Endothelial cell (in vitro differentiated cells): ENCODE data around the gene MBLAC1. TPM values are rescaled to one million over a fixed set of nuclear protein-coding genes. Genes with fewer than 3 reads are reported as not detected.
A peak's percentile ranks its signal among the peaks of the same experiment; 100 is the strongest.

Experiments
- DNase-seq: peaks from one replicate; pipeline ENCODE4 v3.0.0; 2021; ENCODE audit warnings: low spot score
- H3K27ac Mint-ChIP-seq: one replicate; pipeline ENCODE4 v1.8.0; 2021; ENCODE audit warnings: mixed read lengths, inconsistent platforms; ENCODE audit not compliant: unreplicated experiment
- H3K27me3 Mint-ChIP-seq: one replicate; pipeline ENCODE4 v1.8.0; 2021; ENCODE audit warnings: mild to moderate bottlenecking, moderate library complexity, mixed read lengths, inconsistent platforms; ENCODE audit not compliant: unreplicated experiment
- H3K36me3 Mint-ChIP-seq: one replicate; pipeline ENCODE4 v1.8.0; 2021; ENCODE audit warnings: mild to moderate bottlenecking, low read depth, mixed read lengths, inconsistent platforms; ENCODE audit not compliant: unreplicated experiment
- H3K4me1 Mint-ChIP-seq: one replicate; pipeline ENCODE4 v1.8.0; 2021; ENCODE audit warnings: mild to moderate bottlenecking, mixed read lengths, inconsistent platforms; ENCODE audit not compliant: unreplicated experiment
- H3K4me3 Mint-ChIP-seq: one replicate; pipeline ENCODE4 v1.8.0; 2021; ENCODE audit warnings: mild to moderate bottlenecking, mixed read lengths, inconsistent platforms; ENCODE audit not compliant: unreplicated experiment
- H3K9me3 Mint-ChIP-seq: one replicate; pipeline ENCODE4 v1.8.0; 2021; ENCODE audit warnings: mixed read lengths, inconsistent platforms; ENCODE audit not compliant: unreplicated experiment
- CTCF ChIP-seq: fragments of 200-600 bp; sonication (generic); IDR thresholded peaks from one replicate; pipeline ENCODE4 v1.5.0; 2021; ENCODE audit warnings: antibody characterized with exemption; ENCODE audit not compliant: unreplicated experiment
- total RNA-seq: library from RNA; stranded (reverse); fragmentation: NEBNext Ultra II Directional; extraction: Animal tissue kit (Norgen Biotek cat#: 25700); gene quantifications from one replicate; pipeline ENCODE4 v1.2.1, GENCODE V29; 2021; ENCODE audit not compliant: unreplicated experiment

Gene MBLAC1
- total RNA-seq, 1 donor from 2014 or later: 1.6 TPM

DNA sequence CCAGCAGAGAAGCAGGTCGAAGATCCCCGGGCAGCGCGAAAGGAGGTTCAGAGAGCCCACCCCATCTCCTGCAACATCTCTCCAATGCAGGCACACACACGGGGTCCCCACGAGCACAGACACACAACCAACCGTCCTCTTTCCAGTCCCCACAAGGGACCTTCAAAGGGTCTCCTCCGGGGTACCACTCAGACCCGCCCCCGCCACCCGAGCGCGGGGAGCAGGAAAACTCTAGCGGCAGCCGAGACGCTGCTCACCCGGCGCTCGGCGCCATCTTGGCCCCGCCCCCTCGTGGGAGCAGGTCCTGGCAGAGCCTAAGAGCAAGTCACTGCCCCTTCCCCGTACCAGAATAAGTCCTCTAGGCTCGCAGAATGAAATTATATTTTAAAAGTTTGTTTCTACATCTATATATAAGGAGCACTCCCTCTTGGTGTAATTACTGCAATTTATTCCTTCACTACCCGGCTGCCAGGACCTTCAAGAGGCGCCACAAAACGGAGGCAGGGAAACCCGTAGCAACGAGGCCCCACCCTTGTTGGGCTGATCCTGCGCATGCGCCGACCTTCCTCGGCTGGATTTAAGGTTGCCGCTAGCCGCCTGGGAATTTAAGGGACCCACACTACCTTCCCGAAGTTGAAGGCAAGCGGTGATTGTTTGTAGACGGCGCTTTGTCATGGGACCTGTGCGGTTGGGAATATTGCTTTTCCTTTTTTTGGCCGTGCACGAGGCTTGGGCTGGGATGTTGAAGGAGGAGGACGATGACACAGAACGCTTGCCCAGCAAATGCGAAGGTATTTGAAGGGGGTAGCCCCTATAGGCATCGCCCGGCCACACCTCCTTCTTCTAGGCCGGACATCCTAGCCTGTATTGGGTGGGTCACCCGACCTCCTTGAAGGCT is 7.4 kb upstream of the MBLAC1 start, which contains the start of the genes CNPY4 and TAF6:
Gene CNPY4 (plus strand): TSS at position 563 of the 898 bp plus-strand sequence. CDS start 111 bp downstream, at position 674.
Gene TAF6 (minus strand): TSS at position 287 of the 898 bp plus-strand sequence. CDS start 5,149 bp downstream, outside the sequence.
- peak within 1 kb of the TSS; percentile 99 for H3K4me3 Mint-ChIP-seq
- peaks cover 23% of the 10 kb centered on the region for H3K4me1 Mint-ChIP-seq
- DNase-seq: peak; percentile 89
- H3K36me3 Mint-ChIP-seq: peaks cover 10% of the 10 kb centered on the region
- no peak for TF ChIP-seq CTCF
- no peaks in the 10 kb centered on the region for H3K9me3 Mint-ChIP-seq
- peaks cover 7% of the 10 kb centered on the region for H3K27me3 Mint-ChIP-seq
- H3K27ac Mint-ChIP-seq: peak within 1 kb of the TSS; percentile 96

DNA sequence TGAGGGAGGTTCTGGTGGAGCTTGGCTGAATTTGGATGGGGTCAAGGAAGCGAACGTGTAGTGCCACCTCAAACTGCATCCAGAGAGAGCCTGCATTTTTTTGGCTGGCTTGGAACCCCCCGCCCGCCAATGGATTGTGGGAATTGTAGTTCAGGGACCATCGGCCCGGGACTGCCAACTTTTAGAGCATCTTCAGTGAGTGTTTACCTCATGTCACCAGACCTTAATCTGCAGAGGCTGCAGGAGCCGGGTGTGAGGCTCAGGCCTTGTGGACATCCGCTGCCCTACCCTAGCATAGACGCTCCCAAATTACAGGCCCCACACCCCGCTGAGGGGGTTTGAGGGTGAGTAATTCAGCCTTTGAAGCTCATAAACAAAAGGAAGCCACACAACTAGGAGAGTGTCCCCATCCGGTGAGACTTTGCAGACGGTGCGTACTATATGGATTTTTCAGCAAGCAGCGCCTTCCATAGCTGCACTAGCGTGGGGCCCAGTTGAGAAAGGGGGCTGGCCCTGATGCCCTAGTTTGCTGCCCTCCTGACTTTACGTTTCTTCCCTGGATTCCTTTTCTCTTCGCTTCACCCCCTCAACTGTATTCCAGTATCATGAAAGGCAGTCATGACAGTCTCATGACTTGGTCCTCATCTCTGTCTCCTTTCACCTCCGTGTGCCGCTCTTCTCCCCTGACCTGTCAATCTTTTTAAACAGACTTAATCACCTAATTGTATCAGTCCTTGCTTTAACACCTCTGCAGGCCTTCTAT is 6.6 kb upstream of the MBLAC1 start:
- H3K27me3 Mint-ChIP-seq: peaks cover 9% of the 10 kb centered on the region
- no peak for TF ChIP-seq CTCF
- peak; percentile 70 for DNase-seq
- H3K9me3 Mint-ChIP-seq: no peaks in the 10 kb centered on the region
- H3K27ac Mint-ChIP-seq: peak overlapping the region; percentile 96
- H3K4me3 Mint-ChIP-seq: peak overlapping the region; percentile 99
- peaks cover 31% of the 10 kb centered on the region for H3K4me1 Mint-ChIP-seq
- peaks cover 13% of the 10 kb centered on the region for H3K36me3 Mint-ChIP-seq

DNA sequence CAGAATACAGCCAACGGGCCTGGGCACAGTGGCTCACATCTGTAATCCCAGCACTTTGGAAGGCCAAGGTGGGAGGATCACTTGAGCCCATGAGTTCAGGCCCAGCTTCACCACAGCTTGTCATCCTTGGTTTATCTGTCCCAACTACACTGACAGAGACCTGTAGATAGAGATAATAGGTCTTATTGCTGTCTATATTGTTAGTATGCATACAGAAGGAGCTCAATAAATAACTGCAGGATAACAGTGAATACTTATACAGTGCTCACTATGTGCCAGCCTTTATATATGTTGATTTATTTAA is 6.1 kb upstream of the MBLAC1 start:
- H3K27me3 Mint-ChIP-seq: peaks cover 9% of the 10 kb centered on the region
- peak overlapping the region; percentile 96 for H3K27ac Mint-ChIP-seq
- no peak for DNase-seq
- H3K9me3 Mint-ChIP-seq: no peaks in the 10 kb centered on the region
- H3K36me3 Mint-ChIP-seq: peaks cover 13% of the 10 kb centered on the region
- TF ChIP-seq CTCF: no peak
- peaks cover 31% of the 10 kb centered on the region for H3K4me1 Mint-ChIP-seq
- peak overlapping the region; percentile 99 for H3K4me3 Mint-ChIP-seq

GRCh38 chr7:100122067-100122466 is 4.7 kb upstream of the MBLAC1 start:
- H3K36me3 Mint-ChIP-seq: peaks cover 8% of the 10 kb centered on the region
- peaks cover 6% of the 10 kb centered on the region for H3K27me3 Mint-ChIP-seq
- no peak for TF ChIP-seq CTCF
- H3K4me3 Mint-ChIP-seq: no peak overlapping the region
- H3K9me3 Mint-ChIP-seq: no peaks in the 10 kb centered on the region
- peaks cover 39% of the 10 kb centered on the region for H3K4me1 Mint-ChIP-seq
- no peak for DNase-seq
- no peak overlapping the region for H3K27ac Mint-ChIP-seq

GRCh38 chr7:100122568-100122967 is 4.2 kb upstream of the MBLAC1 start:
- no peak for DNase-seq
- no peak for TF ChIP-seq CTCF
- H3K9me3 Mint-ChIP-seq: no peaks in the 10 kb centered on the region
- no peak overlapping the region for H3K27ac Mint-ChIP-seq
- peaks cover 39% of the 10 kb centered on the region for H3K4me1 Mint-ChIP-seq
- H3K27me3 Mint-ChIP-seq: peaks cover 6% of the 10 kb centered on the region
- peaks cover 8% of the 10 kb centered on the region for H3K36me3 Mint-ChIP-seq
- no peak overlapping the region for H3K4me3 Mint-ChIP-seq
